ENCODE data around the gene MN1.

MN1 gene

DNA sequence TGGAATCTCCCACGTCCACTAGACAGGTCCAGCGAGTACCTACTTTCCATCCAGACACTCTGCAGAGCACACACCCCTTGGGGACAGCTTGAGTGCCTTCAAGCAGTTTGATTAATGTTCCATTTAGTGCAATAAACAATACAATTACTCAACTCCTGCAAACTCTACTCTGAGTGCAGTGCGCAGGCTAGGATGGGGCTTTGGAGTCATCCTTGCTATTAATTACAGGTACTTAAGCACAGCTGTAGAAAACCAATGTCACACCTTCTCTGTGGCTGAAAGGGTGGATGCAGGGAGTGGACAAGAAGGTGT is 82.6 kb downstream of the MN1 start:
- DNase-seq (ENCODE audit: low read depth in 3 of 3, low spot score in 1 of 3), result no peak

DNA sequence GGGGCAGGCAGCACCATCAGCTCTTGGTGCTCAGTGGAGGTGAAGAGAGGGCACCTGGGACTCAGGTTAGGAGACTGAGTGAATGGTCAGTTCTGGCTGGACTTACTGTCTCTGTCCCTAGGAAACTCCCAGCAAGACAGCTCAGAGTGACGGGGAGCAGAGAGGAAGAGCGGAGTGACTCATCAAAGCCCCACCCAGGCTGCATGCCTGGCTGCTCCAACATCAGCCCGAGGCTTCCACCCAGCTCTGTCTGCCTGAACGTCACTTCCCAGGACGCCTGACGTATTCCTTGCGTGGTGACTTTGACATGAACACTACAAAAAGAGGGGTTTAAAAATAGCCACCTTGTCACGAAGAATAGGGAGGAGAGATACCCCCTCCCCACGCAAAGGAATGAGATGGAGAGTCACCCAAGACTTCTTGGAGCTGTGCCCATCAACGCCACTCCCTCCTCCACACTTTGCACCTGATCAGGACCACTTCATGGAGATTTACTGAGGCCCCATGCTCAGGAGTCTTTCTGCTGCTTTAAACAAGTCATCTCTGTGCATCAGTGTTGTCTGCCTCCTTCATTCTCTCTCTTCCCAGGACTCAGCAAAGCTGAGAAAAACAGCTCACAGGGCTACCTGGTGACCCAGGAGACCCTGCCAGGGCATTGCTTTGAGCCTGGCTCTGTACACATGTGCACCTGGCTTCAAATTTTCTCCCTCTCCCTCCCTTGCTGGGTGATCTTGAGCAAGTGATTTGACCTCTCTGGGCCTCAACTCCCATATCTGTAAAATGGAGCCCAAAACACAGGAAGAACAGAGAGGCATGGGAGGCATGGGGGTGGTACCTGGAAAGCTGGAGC is 83.1 kb downstream of the MN1 start:
- no peak for DNase-seq (ENCODE audit: low read depth in 3 of 3, low spot score in 1 of 3)

DNA sequence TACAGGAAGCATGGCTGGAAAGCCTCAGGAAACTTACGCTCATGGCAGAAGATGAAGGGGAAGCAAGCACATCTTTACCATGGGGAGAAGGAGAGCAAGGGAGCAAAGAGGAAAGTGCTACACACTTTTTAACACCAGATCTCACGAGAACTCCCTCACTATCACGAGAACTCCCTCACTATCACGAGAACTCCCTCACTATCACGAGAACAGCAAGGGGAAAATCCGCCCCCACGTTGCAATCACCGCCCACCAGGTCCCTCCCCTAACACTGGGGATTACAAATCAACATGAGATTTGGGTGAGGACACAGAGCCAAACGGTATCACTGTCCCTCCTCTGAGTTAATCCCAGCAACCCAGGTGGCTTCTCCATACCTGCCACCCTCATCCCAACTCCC is 84.5 kb downstream of the MN1 start:
- DNase-seq (ENCODE audit: low read depth in 3 of 3, low spot score in 1 of 3), result no peak

DNA sequence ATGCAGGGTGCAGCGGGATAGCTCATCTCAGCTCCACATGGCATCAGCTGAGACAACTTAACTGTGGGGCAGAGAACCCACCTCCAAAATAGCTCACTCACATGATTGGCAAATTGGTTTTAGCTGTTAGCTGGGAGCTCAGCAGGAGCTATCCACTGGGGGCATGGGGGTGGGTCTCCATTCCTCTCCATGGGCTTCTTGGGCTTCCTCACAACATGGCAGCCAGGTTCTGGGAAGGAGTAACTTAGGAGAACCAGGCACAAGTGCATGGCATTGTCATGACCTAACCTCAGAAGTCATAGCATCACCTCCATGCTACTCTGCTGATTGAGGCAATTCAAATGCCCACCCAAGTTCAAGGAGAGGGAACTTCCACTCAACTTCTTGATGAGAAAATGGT is 85.5 kb downstream of the MN1 start:
- DNase-seq (ENCODE audit: low read depth in 3 of 3, low spot score in 1 of 3), result no peak

DNA sequence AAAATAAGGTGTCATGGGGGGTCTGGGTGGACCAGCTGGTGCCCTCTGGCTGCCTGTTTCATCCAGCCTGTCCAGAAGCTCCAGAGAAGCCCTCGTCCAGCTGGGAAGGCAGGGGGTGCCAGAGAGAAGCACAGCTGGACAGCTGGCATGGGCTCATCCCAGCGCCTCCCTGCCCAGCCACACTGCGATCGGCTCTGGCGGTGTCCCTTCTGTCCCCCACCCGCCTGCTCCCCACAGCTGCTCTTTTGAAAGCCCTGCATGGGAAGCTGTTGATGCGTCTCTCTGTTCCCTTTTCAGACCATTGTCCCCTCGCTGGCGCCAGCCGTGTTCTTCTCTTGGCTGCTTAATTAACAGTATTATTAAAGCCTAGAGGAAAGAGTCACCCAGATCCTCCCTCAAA is 86.5 kb downstream of the MN1 start:
- DNase-seq (ENCODE audit: low read depth in 3 of 3, low spot score in 1 of 3), result no peak

DNA sequence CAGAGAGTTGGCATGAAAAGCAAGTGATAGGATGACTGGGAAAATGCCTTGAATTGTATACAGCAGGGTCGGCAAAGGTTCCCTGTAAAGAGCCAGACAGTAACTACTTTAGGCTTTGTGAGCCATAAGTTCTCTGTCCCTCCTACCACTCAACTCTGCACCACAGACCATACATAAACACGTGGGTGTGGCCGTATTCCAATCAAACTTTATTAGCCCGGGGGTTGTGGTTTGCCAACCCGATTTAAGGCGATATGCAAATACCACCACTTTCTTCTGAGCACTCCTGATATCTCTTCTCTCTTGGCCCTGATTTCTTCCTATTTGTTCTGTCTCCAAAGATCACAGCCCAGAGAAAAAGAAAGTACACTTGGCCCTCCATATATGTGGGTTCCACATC is 87.5 kb downstream of the MN1 start:
- DNase-seq (ENCODE audit: low read depth in 3 of 3, low spot score in 1 of 3), result no peak

DNA sequence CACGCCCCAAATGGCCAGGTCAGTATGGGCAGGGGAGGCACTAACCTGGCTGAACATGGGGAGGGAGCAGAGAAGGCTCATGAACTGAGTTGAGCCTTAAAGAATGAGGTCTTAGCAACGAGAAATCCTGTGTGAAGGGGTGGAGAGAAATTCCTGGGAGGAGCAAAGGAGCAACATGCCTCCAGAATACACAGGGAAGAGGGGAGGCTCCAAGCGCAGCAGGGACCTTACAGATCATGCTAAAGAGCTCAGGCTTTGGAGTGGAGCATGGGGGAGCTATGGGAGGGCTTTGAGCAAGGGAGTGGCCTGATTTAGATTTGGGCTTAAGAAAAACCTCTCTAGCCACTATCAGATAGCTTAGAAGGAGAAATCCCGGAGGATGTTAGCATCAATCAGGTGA is 88.1 kb downstream of the MN1 start:
- no peak for DNase-seq (ENCODE audit: low read depth in 3 of 3, low spot score in 1 of 3)

DNA sequence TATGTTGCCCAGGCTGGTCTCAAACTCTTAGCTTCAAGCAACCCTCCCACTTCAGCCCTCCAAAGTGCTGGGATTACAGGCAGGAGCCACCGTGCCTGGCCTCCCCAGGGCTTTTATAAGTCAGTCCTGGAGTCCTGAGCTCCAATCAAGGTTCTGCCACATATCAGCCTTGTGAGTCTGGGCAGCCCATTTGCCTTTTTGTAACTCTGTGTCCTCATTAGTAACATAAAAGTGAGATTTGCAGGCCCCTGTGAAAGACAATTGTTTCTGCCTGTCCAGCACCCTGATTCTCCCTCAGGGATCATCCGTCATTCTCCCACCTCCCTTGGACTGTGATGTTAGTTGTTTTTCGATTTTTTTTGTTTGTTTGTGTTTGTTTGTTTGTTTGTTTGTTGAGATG is 89.8 kb downstream of the MN1 start:
- no peak for DNase-seq (ENCODE audit: low read depth in 3 of 3, low spot score in 1 of 3)

DNA sequence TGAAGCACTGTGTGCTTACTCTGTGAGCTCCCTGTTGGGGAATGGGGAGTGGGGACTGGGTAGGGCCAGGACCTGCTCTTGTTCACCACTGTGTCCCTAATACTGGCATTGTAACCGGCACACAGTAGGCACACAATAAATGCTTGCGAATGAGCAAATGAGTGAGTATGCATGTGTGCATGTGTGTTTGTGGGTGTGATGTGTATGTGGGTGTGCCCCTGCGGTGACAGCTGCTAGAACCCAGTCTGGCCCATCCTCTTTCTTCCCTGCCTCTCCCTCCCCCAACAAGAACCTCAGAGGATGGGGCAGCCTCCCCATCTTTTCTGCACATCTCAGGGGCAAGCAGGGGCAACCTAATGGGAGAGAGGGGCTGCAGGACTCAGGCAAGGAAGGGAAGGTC is 90.5 kb downstream of the MN1 start:
- no peak for DNase-seq (ENCODE audit: low read depth in 3 of 3, low spot score in 1 of 3)

DNA sequence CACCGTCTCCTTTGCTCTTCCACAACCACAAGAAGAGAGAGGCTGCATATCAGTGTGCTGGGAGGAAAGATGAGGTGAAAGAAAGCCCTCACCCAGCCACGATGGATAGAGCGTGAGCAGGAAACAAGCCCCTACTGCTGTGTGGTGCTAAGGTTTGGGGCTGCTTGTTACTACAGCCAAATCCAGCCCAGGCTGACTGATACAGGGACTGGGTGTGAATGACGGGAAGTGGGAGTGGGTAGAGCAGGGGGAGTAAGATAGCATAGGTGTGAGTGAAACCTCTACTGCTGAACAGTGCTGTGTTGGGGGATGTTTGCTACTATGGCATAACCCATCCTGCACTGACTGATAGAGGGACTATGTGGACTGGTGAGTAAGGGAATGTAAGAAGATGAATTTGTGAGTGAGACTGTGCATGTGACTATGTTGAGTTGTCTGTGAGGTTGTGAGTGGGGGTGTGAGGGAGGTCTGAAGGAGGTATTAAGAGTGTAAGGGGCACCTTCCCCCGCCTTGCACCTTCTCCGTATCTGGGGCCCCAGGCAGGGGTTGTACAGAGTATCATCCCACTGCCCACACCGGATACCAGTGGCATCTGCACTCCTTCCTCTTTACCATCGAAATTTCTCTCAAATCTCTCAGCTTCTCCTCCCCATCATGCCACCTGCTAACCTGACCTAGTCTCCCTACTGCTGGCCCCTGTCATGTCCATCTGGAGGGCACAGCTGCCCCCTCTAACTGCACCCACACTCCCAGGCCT is 91.5 kb downstream of the MN1 start:
- DNase-seq (ENCODE audit: low read depth in 3 of 3, low spot score in 1 of 3), result no peak

DNA sequence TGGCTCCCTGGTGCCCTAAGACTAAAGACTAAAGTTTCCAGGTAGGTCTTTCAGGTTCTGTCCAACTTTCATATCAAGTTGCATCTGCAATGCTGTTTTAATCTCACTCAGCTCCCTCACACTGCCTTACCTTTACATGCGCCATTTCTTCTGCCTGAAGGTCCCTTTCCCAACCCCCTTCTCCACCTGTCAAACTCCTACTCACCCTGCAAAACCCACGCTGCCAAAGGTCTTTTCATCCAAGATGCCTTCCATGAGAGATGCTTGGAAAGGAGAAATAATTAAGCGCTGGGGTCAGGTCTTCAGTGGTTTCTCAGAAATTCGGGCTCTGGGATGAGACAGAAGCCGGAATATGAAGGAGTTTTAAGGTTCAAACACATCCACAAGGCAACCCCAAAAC is 95.1 kb downstream of the MN1 start:
- DNase-seq (ENCODE audit: low read depth in 3 of 3, low spot score in 1 of 3), result no peak

DNA sequence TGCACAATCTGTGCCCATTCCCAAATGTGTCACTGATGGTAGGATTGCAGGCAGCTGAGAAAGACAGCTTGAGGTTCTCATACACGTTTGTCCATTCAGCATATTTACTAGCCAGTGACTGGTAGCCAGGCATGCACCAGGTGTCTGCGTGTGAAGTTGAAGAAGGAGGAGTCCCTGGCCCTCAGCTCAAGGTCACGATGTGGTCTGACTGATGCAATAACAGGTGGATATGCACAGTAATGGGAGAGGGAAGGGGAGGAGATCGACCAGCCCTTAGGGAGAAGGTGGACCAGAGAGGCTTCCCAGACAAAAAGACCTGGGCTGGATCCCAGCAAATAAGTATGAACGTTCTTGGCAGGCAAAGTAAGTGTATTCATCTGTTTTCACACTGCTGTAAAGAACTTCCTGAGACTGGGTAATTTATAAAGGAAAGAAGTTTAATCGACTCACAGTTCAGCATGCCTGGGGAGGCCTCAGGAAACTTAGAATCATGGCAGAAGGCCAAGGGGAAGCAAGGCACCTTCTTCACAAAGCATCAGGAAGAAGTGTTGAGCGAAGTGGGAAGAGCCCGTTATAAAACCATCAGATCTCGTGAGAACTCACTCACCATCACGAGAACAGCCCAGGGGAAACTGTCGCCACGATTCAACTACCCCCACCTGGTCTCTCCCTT is 96.0 kb downstream of the MN1 start:
- no peak for DNase-seq (ENCODE audit: low read depth in 3 of 3, low spot score in 1 of 3)

DNA sequence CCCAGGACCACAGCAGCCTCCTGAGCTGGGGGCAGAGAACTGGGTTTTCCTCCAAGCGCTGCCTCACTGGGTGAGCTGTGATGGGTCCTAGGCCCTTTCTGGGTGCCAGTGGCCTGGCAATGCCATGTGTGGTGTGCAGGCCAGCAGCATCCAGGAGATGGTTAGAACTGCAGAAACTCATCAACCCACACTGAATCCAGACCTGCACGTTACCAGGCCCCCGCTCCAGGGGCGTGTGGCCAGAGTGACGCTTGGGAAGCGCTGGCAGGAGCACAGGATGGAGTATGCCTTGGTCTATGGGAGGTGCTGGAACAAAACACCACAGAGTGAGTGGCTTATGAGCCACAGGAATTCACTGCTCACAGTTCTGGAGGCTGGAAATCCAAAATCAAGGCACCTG is 97.0 kb downstream of the MN1 start:
- no peak for DNase-seq (ENCODE audit: low read depth in 3 of 3, low spot score in 1 of 3)

DNA sequence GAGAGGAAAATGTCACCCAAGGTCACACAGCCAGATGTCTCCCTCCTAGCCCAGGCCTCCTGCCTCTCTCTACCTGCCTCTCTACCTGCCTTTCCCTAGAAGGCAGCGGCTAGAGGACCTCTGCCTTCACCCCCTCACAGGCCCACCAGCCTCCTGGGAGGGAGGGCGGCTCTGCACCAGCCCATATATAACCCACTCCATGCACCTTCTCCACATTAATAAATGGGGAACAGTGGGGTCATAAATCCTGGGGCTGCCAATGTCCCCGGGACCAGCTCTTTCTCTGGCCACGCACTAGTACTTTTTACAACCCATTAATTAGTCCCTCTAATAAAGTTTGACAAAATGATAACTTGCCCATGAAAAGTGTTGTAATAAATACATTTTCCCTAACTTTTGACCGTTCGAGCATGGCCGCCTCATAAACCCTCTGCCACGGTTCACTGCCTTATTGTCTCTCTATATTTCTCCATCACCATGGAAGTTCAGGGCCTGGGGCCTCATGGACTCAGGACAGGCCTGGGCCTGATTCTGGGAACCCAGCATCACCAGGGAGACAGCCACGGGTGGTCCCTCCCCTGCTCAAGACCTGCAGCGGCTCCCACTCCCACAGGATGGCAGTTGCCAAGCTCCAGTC is 102.1 kb downstream of the MN1 start:
- DNase-seq (ENCODE audit: low read depth in 3 of 3, low spot score in 1 of 3), result no peak

DNA sequence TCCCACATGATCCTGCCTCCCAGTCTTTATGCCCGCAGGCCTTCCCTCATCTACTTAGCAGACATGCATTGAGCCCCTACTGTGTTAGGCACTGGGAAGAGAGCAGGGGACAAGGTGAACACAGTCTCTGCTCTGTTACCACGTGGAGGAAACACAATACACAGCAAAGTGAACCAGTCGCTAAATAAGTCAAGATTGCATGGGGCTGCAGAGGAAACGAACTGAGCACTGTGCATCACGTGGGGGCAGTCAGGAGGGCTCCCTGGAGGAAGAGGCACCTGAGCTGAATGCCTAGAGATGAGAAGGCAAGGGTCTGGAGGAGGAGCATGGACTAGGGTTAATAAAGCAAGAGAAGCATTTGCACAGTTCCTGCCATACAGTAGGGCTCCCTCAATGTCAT is 102.7 kb downstream of the MN1 start:
- no peak for DNase-seq (ENCODE audit: low read depth in 3 of 3, low spot score in 1 of 3)
